Measurements from ENCODE around the gene RXFP4.

The RXFP4 gene

GRCh38 chr1:155960081-155960745 is 18.8 kb downstream of the RXFP4 start:
- H3K4me3 ChIP-seq (ENCODE audit: low read depth, low read length) = no peak overlapping the region
- TF ChIP-seq CTCF (IDR thresholded peaks at IDR 0.05; ENCODE audit: control insufficient read depth, extremely low read depth, insufficient read depth) = no peak

GRCh38 chr1:155961937-155962336 is 20.5 kb downstream of the RXFP4 start:
- H3K4me3 ChIP-seq (ENCODE audit: low read depth, low read length) = no peak overlapping the region
- DNase-seq (ENCODE audit: low read depth) = no peak

More at GRCh38 chr1:155960081-155960745, 18.8 kb downstream of the RXFP4 start:
- DNase-seq (ENCODE audit: low read depth) = no peak

GRCh38 chr1:155962599-155963211 is 21.3 kb downstream of the RXFP4 start:
- no peak for DNase-seq (ENCODE audit: low read depth)
- no peak overlapping the region for H3K4me3 ChIP-seq (ENCODE audit: low read depth, low read length)
- TF ChIP-seq CTCF (IDR thresholded peaks at IDR 0.05; ENCODE audit: control insufficient read depth, extremely low read depth, insufficient read depth) = no peak

More at GRCh38 chr1:155961937-155962336, 20.5 kb downstream of the RXFP4 start:
- TF ChIP-seq CTCF (IDR thresholded peaks at IDR 0.05; ENCODE audit: control insufficient read depth, extremely low read depth, insufficient read depth) = no peak

GRCh38 chr1:155964193-155964592 is 22.8 kb downstream of the RXFP4 start:
- TF ChIP-seq CTCF (IDR thresholded peaks at IDR 0.05; ENCODE audit: control insufficient read depth, extremely low read depth, insufficient read depth) = no peak
- H3K4me3 ChIP-seq (ENCODE audit: low read depth, low read length) = no peak overlapping the region
- DNase-seq (ENCODE audit: low read depth) = no peak

- H3K4me3 ChIP-seq (ENCODE audit: low read depth, low read length) = no peak overlapping the region
- no peak for DNase-seq (ENCODE audit: low read depth)
- no peak for TF ChIP-seq CTCF (IDR thresholded peaks at IDR 0.05; ENCODE audit: control insufficient read depth, extremely low read depth, insufficient read depth)
These were observed 24.7 kb downstream of the RXFP4 start for GRCh38 chr1:155966135-155966534.

- TF ChIP-seq CTCF (IDR thresholded peaks at IDR 0.05; ENCODE audit: control insufficient read depth, extremely low read depth, insufficient read depth) = no peak
- no peak for DNase-seq (ENCODE audit: low read depth)
These were observed 25.3 kb downstream of the RXFP4 start for GRCh38 chr1:155966750-155967149.

More at GRCh38 chr1:155966750-155967149, 25.3 kb downstream of the RXFP4 start:
- no peak overlapping the region for H3K4me3 ChIP-seq (ENCODE audit: low read depth, low read length)

All from LNCaP clone FGC (cell line).